ENCODE measurements around the gene PDE4A. TPM values are rescaled to one million over a fixed set of nuclear protein-coding genes. Genes with fewer than 3 reads are reported as not detected.
"Not testable (repeated sequence)": the region's sequence is repeated elsewhere in the genome, so short reads cannot be mapped to it uniquely, and the experiment has no call there.

The PDE4A gene
- total RNA-seq, 1 experiment from 2014 or later = 3.7 TPM

DNA sequence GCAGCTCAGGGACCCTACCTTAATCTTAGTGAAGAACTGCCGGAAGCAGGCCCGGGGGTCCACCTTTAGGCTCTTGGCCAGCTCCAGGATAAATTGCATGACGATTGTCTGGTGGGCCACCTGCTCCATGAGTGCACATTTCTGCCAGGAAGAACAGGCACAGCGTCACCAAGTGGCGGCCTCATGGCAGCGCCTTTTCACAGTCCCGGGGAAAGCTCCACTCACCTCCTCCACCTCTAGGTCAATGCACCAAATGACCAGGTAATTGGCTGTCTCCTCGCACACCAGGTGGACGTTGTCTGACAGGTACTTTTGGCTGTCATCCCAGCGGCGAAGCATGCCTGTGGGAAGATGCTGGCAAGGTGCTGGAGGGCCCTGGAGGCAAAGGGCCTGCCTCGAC is 25.3 kb upstream of the PDE4A start:
- H3K4me1 ChIP-seq = no peaks in the 10 kb centered on the region
- no peak overlapping the region for H3K4me3 ChIP-seq
- DNase-seq = no peak
- no peaks in the 10 kb centered on the region for H3K9me3 ChIP-seq (replicated peaks)
- no peaks in the 10 kb centered on the region for H3K27me3 ChIP-seq
- peaks cover 21% of the 10 kb centered on the region for H3K36me3 ChIP-seq
- H3K27ac ChIP-seq = no peak overlapping the region

GRCh38 chr19:10395436-10395835 is 24.9 kb upstream of the PDE4A start:
- no peaks in the 10 kb centered on the region for H3K9me3 ChIP-seq (replicated peaks)
- no peak overlapping the region for H3K4me3 ChIP-seq
- H3K36me3 ChIP-seq = peaks cover 21% of the 10 kb centered on the region
- no peaks in the 10 kb centered on the region for H3K4me1 ChIP-seq
- no peak for DNase-seq
- H3K27ac ChIP-seq = no peak overlapping the region
- H3K27me3 ChIP-seq = no peaks in the 10 kb centered on the region

- no peak for DNase-seq
- no peak overlapping the region for H3K4me3 ChIP-seq
- no peak overlapping the region for H3K27ac ChIP-seq
- no peaks in the 10 kb centered on the region for H3K9me3 ChIP-seq (replicated peaks)
- H3K27me3 ChIP-seq = no peaks in the 10 kb centered on the region
- no peaks in the 10 kb centered on the region for H3K4me1 ChIP-seq
- peaks cover 21% of the 10 kb centered on the region for H3K36me3 ChIP-seq
Observed at GRCh38 chr19:10395917-10396316, 24.4 kb upstream of the PDE4A start.

- Histone ChIP-seq H3K4me3 (no peak overlapping the region), H3K9me3 (replicated peaks) (no peaks in the 10 kb centered on the region), H3K27me3 (no peaks in the 10 kb centered on the region), H3K27ac (no peak overlapping the region), H3K36me3 (peaks cover 14% of the 10 kb centered on the region), H3K4me1 (no peaks in the 10 kb centered on the region)
- no peak for DNase-seq
Observed at GRCh38 chr19:10398819-10399218, 21.5 kb upstream of the PDE4A start.

DNA sequence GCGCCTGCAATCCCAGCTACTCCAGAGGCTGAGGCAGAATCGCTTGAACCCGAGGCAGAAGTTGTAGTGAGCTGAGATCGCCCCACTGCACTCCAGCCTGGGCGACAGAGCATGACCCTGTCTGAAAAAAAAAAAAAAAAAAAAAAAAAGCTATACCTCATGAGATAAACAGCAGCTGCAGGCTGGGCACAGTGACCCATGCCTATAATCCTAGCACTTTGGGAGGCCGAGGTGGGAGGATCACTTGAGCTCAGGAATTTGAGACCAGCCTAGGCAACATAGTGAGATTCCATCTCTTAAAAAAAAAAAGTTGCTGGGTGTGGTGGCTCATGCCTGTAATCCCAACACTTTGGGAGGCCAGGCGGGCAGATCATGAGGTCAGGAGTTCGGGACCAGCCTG is 21.0 kb upstream of the PDE4A start:
- not testable (repeated sequence) for H3K4me3 ChIP-seq; H3K27ac ChIP-seq; H3K9me3 ChIP-seq (replicated peaks); DNase-seq; H3K4me1 ChIP-seq; H3K27me3 ChIP-seq
- peaks cover 12% of the 10 kb centered on the region for H3K36me3 ChIP-seq

- H3K4me1 ChIP-seq = no peaks in the 10 kb centered on the region
- H3K27me3 ChIP-seq = no peaks in the 10 kb centered on the region
- no peak overlapping the region for H3K4me3 ChIP-seq
- no peaks in the 10 kb centered on the region for H3K9me3 ChIP-seq (replicated peaks)
- DNase-seq = no peak
- no peak overlapping the region for H3K27ac ChIP-seq
- H3K36me3 ChIP-seq = peaks cover 6% of the 10 kb centered on the region; the same call in 1 of the 2 replicates
Observed at GRCh38 chr19:10399878-10400277, 20.5 kb upstream of the PDE4A start.

DNA sequence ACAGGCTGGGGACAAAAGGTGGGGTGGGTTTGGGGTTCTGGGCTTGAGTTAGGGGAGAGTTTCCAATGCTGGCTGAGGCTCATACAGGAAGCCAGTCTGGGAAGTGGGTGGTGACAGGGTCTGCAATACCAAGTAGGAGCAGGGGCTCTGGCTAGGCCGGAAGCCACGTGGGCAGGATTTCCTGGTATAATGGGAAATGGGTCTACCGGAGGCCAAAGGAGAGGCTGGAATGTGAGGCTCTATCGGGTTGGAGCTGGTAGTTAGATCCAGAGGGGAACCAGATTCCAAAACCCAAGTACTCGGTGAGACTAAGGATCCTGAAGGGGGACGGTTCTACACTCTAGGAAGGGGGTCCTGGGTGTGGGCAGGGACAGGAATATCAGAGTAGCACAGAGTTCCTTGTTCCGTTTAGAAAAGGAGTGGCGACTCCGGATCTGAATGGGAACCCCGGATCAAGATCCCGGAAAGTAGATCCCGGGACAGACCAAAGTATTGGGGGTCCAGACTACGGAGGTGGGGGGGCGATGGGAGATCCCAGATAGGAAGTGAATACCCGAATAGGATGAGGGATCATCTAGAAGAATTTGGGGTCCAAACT is 17.8 kb upstream of the PDE4A start:
- H3K27ac ChIP-seq = peak overlapping the region; percentile 24; the same call in 1 of the 2 replicates
- peaks cover 6% of the 10 kb centered on the region; the same call in 1 of the 2 replicates for H3K36me3 ChIP-seq
- no peaks in the 10 kb centered on the region for H3K9me3 ChIP-seq (replicated peaks)
- no peaks in the 10 kb centered on the region for H3K4me1 ChIP-seq
- DNase-seq = peak; percentile 55
- peaks cover 3% of the 10 kb centered on the region; the same call in 1 of the 2 replicates for H3K27me3 ChIP-seq
- H3K4me3 ChIP-seq = peak overlapping the region; percentile 82

- Histone ChIP-seq H3K27me3 (peaks cover 3% of the 10 kb centered on the region; the same call in 1 of the 2 replicates), H3K4me3 (peak within 1 kb of the TSS; percentile 82), H3K9me3 (replicated peaks) (no peaks in the 10 kb centered on the region), H3K36me3 (peaks cover 6% of the 10 kb centered on the region; the same call in 1 of the 2 replicates), H3K4me1 (no peaks in the 10 kb centered on the region), H3K27ac (peak within 1 kb of the TSS; percentile 24; the same call in 1 of the 2 replicates)
- DNase-seq = peak; percentile 95 to 96
Observed at GRCh38 chr19:10403137-10404021, 17.0 kb upstream of the PDE4A start, which contains the start of gene CDC37. CDC37 (minus strand) TSS chr19:10403542; CDS start chr19:10403479, 63 bp downstream.

- H3K27me3 ChIP-seq = peaks cover 7% of the 10 kb centered on the region; the same call in 1 of the 2 replicates
- no peak overlapping the region for H3K27ac ChIP-seq
- DNase-seq = no peak
- peaks cover 4% of the 10 kb centered on the region; the same call in 1 of the 2 replicates for H3K4me1 ChIP-seq
- no peaks in the 10 kb centered on the region for H3K36me3 ChIP-seq
- H3K4me3 ChIP-seq = peak overlapping the region; percentile 82
- H3K9me3 ChIP-seq (replicated peaks) = no peaks in the 10 kb centered on the region
Observed at GRCh38 chr19:10404888-10405820, 15.2 kb upstream of the PDE4A start.

DNA sequence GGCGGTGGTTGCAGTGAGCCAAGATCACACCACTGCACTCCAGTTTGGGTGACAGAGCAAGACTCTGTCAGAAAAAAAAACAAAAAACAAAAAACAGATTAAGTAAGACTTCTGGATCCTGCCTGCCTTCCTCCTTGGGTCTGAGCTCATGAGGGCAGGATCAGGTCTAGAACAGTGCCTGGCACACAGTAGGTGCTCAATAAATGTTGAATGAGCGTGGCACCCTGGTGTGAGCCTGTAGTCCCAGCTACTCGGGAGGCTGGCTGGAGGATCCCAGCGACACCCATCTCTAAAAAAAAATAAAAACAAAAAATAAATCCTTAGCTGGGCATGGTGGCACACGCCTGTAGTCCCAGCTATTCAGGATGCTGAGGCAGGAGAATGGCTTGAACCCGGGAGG is 14.1 kb upstream of the PDE4A start:
- Histone ChIP-seq H3K27ac (no peak overlapping the region), H3K4me1 (peaks cover 4% of the 10 kb centered on the region; the same call in 1 of the 2 replicates)

GRCh38 chr19:10407096-10407495 is 13.2 kb upstream of the PDE4A start:
- H3K36me3 ChIP-seq = no peaks in the 10 kb centered on the region
- no peak for DNase-seq
- H3K4me1 ChIP-seq = peaks cover 6% of the 10 kb centered on the region
- H3K4me3 ChIP-seq = no peak overlapping the region
- H3K27me3 ChIP-seq = peaks cover 7% of the 10 kb centered on the region; the same call in 1 of the 2 replicates
- no peak overlapping the region for H3K27ac ChIP-seq
- H3K9me3 ChIP-seq (replicated peaks) = no peaks in the 10 kb centered on the region

More for the DNA sequence above, 14.1 kb upstream of the PDE4A start:
- Histone ChIP-seq H3K27me3 (peaks cover 7% of the 10 kb centered on the region; the same call in 1 of the 2 replicates), H3K9me3 (replicated peaks) (no peaks in the 10 kb centered on the region), H3K36me3 (no peaks in the 10 kb centered on the region), H3K4me3 (no peak overlapping the region)
- no peak for DNase-seq

DNA sequence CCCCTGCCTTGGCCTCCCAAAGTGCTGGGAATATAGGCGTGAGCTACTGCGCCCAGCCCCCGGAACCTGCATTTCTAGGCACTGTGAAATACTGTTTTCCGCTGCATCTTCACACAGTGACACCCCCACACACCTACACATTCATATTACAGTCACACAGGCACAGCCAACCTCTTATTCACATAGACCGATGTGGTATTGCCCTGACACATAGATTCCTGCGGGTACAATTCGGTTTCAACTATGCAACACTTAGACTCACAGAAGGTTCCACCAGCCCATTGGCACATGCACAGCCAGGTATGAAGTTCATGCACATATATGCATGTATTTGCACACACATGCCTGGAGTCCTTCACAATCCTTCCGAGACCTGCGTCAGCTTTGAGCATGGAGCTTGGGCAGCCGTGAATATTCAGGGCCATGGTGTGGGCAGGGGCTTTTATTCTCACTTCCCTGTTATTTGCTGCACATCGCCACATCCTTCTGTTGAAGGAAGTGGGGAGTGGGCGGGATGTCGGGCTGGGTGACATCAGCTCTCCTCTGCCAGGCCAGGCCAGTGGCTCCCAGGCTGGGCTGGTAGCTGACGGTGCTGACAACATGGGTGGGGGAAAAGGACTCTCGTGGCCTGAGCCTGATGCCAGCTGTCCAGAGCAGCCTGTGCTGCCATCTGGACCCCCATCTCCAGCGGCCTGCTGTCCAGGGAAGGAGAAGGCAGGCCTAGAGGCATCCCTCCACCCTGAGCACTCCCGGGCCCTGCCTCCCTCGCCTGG is 11.6 kb upstream of the PDE4A start:
- H3K27ac ChIP-seq = no peak overlapping the region
- no peaks in the 10 kb centered on the region for H3K36me3 ChIP-seq
- peaks cover 11% of the 10 kb centered on the region for H3K4me1 ChIP-seq
- H3K27me3 ChIP-seq = peaks cover 7% of the 10 kb centered on the region; the same call in 1 of the 2 replicates
- no peak for DNase-seq
- no peaks in the 10 kb centered on the region for H3K9me3 ChIP-seq (replicated peaks)
- H3K4me3 ChIP-seq = no peak overlapping the region

DNA sequence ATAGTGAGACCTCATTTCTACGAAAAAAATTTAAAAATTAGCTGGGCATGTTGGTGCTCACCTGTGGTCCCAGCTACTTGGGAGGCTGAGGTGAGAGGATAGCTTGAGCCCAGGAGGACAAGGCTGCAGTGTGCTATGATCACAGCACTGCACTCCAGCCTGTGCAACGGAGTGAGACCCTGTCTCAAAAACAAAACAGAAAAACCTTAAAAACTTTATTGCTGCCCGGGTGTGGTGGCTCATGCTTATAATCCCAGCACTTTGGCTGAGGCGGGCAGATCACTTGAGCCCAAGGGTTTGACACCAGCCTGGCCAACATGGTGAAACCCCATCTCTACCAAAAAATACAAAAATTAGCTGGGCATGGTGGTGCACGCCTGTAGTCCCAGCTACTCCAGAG is 9.1 kb upstream of the PDE4A start:
- H3K27me3 ChIP-seq; H3K27ac ChIP-seq; H3K9me3 ChIP-seq (replicated peaks); DNase-seq; H3K36me3 ChIP-seq; H3K4me3 ChIP-seq: not testable (repeated sequence)
- H3K4me1 ChIP-seq = peaks cover 11% of the 10 kb centered on the region
